Middle frontal gyrus (tissue), 1 donor: ENCODE measurements around the gene SRR.
A peak's percentile ranks its signal among the peaks of the same experiment; 100 is the strongest.

ENCODE experiments used
- DNase-seq: peaks from one replicate; pipeline ENCODE4 v3.0.0-alpha.2; 2015; ENCODE audit warnings: low spot score; ENCODE audit errors: extremely low spot score

The SRR gene

DNA sequence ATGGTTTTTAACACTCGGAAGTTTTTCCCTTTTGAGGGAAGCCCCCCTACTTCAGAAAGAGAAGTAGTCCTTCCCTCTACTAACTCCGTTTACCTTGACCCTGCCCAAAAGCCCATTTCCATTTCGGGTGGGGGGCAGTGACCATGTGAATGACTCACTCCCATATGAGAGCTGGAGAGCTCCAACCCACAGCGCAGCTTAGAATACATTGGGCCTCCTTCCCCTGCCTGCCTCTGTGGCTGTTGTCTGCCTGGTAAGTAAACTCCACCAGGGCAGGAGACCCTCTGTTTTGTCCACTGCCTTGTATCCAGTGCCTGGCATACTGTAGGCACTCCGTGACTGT, 34.5 kb downstream of the SRR start:
- no peak for DNase-seq

DNA sequence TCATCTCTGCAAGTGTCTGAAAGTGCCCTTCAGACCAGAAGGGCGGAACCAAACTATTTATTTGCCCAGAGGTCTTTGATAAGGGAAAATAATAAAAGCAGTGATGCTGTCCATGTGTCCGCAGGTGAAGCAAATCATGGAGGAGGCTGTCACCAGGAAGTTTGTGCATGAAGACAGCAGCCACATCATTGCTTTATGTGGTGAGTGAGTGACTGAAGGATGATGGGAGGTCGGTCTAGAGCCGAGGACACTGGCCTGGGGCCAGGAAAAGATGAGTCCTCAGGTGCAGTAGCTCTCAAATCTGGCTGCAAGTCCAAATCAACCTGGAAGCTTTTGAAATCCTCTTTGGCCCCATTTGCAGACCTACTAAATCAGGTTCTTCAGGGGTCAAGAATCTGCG, 39.7 kb downstream of the SRR start:
- DNase-seq, result no peak

DNA sequence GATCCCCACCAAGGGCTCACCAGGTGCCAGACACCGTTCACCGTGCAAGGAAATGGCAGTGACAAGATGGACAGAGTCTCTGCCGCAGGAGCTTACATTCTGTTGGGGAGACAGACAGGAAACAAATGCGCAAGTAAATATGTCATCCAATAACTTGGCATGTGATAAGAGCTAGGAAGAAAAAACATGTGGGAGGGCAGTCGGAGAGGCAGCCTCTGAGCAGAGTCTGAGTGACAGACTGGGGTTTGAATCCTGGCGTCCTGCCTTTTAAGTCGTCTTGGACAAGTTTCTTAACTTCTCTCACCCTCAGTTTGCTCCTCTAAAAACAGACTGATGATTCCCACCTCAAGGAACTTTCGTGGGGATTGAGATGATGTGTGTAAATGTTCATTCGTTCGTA, 40.8 kb downstream of the SRR start:
- DNase-seq, result no peak

DNA sequence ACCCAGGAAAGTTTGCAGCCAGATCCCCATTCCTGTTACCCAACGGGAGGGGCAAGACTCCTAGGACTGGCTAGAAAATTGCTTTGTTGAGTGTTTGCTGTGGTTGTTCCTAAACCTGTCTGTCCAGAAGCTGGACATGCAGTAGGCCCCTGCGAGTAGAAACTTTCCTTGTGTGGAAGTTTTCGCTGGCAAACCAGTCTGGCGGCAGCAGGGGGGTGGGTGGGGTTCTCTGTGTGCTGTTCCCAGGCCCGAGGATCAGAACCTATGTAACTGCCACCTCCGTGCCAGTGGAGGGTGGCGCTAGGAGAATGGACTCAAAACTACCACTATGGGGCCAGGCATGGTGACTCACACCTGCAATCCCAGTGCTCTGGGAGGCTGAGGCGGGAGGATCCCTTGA, 42.7 kb downstream of the SRR start:
- DNase-seq, result no peak

DNA sequence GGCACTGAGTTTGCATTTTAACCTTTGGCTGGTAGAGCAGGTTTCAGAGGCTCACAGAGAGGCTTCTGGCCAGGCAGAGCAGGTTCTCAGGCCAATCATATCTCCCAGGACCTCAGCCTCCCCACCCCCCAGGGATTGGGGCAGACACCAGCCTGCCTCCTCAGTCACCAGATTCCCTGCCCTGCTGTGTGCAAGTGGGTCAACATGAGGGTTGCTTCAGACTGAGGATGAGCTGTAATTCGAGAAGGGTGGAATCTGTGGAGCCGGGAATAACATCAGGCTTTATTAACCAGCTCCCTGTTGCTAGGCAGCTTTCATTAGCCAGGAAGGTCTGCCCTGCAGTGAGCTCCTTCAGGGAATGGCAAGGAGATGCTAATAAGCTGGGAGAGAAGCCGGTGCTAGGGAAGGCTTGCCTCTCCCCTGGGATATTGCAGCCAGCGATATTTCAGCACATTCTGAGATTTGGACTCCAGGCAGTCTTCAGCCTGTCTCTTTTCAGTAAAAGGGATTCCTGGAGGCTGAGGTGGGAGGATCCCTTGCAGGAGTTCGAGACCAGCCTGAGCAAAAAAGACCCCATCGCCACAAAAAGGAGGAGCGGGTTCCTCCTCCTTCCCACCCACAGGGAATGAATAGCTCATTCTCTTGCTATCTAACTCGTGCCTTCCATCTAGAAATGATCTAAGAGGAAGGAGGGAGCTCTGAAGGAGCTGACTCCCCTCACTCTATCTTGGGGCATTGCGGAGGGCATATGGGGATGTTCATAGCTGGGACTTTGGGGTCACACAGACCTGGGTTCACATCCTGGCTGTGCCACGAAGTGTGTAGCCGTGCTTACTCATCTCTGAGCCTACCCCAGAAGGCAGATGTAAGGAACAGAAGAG, 44.3 kb downstream of the SRR start:
- DNase-seq, result peak; percentile 10

DNA sequence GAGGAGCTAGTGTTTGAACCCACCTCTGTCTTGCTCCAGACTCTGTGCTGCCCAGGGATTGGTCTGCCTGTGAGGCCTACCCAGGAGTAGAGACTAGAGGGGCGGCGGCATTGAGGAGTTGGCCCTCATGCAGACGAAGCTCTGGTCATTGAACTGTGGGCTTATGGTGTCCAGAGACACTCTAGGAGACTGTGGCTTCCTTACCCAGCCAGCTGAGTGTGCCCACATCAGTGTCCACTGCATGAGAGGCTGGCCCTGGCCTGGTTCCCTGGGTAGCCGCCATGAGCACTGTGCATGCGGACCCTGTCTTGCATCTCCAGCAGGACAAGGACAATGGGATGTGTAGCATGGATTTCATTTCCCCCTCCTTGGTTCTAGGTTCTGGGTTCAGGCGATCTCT, 47.5 kb downstream of the SRR start:
- DNase-seq, result no peak

DNA sequence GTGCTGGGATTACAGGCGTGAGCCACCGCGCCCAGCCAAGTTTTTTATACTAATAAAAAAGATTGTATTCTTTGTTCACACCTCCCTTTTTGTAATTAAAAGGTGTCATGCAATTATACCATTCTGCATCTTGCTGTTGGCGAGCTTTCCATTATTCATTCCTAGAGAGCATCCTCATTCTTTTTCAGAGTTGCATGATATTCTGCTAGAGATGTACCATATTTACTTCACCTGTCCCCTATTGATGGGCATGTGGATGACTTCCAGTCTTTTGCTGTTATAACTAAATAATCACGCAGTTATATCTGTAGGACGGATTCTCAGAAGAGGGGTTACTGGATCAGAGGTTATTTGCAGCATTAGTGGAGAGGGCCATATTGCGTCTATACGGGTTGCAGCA, 50.6 kb downstream of the SRR start:
- DNase-seq, result no peak

DNA sequence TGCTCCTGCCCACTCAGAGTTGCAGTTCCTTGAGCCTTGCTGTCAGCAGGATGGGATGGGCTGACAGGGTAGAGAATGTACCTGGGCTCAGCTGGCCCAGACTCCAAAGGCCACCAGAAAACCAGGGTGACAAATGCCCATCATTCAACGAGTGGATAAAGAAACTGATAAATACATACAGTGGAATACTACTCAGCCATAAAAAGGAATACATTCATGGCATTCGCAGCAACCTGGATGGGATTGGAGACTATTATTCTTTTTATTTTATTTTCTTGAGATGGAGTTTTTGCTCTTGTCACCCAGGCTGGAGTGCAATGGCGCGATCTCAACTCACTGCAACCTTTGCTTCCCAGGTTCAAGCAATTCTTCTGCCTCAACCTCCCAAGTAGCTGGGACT, 53.5 kb downstream of the SRR start:
- no peak for DNase-seq

DNA sequence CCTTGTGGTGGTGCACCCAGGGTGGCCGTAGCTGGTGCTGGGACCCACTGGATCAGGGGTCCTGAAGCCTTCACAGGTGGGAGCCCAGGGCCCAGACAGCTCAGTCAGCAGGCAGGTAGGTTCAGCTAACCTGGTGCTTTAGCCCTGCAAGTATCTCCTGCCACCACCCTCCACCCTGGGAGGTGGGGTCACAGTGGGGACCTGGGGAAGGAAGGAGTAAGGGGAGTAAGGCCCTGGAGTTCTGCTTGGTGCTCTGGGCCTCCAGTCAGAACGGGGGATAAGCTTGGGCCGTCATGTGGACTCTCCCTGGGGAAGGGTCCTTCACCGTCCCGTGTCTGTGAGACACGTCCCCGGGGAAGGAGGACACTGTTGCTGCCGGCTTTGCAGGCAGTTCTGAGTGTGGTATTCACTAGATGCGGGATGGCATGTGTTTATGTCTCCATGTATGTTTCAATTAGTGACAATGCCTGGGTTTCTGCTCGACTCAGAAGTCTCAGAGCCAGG, 54.2 kb downstream of the SRR start:
- DNase-seq, result no peak

DNA sequence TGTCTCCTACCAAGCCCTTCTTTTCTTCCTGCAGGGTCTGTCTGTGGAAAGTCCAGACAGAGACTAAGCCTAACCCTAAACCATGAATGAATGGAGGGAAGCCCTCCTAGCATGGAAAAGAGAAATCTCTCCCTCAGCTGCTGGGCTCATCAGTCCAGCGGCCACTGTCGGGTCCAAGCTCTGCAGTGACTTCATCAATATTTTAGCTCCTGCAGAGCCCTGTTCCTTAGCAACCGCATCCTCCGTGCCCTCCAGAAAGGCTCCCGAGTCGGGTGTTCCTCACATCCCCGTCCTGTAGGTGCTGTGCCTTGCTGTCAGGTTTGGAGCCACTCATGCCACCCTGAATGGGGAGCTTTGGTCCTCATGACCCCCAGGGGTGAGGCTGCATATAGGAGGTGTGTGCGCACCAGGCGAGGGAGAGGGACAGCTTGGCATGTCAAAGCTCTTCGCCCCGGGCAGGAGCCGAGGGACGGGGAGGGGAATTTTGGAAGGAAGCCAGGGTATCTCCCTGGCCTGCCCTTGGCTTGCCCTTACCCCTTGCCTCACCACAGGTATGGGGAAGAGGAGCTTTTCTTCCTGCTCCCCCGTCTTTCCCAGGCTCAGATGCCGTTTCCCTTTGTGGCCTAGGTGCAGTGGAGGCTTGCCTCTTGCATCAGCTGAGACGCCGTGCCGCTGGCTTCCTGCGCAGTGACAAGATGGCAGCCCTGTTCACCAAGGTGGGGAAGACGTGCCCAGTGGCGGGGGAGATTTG, 57.4 kb downstream of the SRR start:
- no peak for DNase-seq

DNA sequence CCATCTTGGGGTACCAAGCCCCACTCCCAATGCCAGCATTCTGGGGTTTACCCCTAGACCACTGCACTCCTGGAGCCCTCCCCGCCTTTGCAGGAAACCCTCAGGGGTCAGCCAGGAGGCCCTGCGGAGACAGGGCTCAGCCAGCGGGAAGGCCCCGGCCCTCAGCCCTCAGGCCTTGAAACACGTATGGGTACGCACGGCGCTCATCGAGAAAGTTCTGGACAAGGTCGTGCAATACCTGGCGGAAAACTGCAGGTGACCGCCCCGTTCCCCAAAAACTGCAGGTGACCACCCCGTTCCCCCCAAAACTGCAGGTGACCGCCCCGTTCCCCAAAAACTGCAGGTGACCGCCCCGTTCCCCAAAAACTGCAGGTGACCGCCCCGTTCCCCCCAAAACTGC, 58.3 kb downstream of the SRR start:
- no peak for DNase-seq

DNA sequence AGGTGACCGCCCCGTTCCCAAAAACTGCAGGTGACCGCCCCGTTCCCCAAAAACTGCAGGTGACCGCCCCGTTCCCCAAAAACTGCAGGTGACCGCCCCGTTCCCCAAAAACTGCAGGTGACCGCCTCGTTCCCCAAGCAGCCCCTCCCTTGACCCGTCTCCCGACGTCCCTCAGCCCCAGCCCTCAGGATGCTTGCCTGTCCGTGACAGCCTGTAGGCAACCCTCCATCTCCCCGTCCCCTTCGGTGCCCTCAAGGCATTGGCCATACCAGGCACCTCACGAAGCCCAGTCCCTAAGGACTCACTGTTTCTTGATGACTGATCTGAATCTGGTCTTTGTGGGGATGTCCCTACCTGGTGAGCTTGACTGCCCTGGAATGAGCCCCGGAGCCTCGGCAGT, 58.7 kb downstream of the SRR start:
- DNase-seq, result no peak

DNA sequence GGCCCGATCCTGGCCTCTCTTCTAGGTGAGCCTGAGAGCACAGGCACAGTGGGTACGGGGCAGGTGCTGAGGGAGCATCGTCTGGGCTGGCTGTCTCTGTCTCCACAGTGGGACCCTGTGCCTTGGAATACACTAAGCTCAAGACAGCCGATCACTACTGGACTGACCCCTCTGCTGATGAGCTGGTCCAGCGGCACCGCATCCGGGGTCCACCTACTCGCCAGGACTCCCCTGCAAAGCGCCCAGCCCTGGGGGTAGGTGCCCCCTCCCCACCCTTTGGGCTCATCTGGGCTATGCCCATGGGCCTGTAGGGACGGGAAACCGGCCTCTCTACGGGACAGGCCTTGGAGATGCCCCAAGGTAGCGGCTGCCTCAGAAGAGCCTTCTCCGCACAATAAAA, 59.1 kb downstream of the SRR start:
- DNase-seq, result no peak

DNA sequence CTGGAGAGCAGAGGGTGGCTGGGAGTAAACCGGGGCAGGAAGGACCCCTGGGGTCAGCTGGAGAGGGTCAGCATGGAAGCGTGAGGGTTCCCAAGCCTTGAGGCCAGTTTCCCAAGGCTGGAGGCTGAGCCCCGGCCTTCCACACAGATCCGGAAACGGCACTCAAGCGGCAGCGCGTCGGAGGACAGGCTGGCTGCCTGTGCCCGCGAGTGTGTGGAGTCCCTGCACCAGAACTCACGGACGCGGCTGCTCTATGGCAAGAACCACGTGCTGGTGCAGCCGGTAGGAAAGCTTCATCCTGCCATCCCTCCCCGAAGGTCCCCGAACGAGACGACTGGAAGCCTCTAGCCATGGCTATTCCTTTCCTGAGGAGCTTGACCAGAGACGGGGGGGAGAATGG, 59.6 kb downstream of the SRR start:
- no peak for DNase-seq

DNA sequence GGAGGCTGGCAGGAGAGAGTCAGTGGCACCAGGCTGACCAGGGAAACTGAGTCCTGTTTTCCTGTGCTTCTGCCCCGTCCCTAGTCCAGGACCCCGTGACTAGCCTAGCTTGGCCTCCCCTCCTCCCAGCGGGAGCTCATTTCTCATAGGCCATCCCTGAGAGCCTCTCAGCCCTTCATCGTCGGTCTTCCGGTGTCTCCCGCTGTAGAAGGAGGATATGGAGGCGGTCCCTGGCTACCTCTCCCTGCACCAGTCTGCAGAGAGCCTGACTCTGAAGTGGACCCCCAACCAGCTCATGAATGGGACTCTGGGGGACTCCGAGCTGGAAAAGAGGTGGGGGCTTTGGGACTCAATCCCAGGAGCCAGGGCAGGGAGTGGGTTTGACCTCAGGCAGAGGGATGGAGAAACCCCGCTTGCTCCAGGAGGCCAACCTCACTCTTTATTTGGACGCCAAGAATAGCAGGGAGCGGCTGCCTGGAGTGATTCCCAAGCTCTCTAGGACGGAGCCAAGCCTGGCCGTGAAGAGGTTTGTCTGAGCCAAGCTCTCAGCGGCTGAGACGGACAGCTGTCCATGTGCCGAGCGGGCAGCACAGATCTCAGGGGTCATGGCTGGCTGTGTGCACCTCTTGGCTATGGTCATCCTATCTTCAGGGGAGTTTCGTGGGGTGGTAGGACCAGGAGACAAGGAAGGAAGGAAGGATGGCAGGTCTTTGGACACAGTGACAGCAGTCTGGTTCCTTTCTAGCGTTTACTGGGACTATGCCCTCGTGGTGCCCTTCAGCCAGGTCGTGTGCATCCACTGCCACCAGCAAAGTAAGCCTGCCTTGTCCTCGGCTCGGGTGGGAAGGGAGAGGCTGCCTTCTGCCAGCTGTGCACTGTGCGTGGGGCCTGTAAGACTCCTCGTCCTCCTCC, 60.4 kb downstream of the SRR start:
- DNase-seq, result no peak

DNA sequence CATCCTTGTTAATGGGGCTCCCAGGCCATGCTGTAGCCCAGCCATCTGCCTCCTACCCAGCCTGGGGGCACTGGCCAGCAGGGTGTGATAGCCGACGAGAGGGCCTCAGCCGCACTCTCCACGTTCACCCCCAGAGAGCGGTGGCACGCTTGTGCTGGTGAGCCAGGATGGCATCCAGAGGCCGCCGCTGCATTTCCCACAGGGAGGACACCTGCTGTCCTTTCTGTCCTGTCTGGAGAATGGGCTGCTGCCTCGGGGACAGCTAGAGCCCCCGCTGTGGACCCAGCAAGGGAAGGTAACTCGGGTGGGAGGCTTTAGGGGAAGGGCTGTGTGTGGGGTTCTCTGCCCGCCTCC, 61.0 kb downstream of the SRR start:
- DNase-seq, result no peak

DNA sequence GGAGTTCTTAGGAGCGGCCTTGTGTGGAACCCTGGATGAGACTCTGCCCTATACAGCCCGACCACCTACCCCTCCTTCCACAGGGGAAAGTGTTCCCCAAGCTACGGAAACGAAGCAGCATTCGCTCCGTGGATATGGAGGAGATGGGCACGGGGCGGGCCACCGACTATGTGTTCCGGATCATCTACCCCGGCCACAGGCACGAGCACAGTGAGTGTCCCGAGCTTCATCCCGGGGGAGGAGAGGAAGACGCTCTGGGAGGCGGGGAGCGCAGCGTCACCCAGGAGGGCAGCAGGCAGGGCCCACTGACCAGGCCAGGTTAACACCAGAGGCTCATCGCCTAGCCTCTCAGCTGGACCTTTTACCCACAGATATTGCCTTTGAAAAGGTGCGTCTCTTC, 61.4 kb downstream of the SRR start:
- DNase-seq, result no peak

DNA sequence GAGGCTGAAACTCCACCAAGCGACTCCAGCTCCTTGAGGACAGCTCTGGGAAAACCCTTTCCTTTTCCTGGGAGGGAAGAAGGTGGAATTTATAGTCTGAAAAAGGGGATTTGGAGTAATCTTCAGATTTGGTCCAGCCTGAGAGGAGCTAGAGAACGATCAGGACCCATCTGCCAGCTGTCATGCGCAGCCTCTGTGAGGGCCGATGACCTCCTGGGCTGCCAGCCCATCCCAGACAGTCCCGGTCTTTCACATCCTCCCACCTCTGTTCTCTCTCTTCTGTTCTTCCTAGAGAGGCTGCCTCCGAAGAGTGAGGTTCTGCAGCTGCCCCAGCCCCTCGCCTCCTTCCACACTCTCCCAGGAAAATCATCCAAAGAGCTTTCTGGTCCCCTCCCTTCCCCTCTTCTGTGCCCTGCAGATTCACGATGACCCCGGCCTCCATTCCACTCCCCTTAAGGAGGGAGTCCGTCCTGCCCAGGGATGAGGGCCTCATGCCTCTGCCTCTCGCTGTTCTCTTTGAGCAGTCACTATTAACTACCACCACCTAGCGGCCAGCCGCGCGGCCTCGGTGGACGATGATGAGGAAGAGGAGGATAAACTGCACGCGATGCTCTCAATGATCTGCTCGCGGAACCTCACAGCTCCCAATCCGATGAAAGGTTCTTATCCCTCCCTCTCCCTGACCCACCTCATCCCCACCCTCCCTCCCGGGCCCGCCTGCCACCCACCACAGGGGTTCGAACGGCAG, 63.2 kb downstream of the SRR start:
- no peak for DNase-seq

DNA sequence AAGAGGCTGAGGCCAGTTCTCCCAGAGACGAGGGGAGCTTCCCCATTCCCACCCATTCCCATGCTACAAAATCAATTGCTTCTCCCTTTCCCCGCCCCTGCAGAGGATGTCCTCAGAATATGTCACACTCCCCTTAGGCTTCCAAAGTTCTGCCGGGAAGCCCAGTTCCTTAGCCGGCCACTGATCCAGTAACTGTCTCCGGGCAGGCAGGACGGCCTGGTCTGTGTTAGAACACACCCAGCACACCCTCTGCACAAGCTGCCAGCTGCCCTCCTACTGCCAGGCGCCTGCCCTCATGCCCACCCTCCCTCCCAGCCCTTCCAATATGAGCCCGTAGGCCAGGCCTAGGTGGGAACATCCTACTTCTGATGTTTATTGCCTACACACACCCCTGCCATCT, 64.6 kb downstream of the SRR start:
- no peak for DNase-seq

DNA sequence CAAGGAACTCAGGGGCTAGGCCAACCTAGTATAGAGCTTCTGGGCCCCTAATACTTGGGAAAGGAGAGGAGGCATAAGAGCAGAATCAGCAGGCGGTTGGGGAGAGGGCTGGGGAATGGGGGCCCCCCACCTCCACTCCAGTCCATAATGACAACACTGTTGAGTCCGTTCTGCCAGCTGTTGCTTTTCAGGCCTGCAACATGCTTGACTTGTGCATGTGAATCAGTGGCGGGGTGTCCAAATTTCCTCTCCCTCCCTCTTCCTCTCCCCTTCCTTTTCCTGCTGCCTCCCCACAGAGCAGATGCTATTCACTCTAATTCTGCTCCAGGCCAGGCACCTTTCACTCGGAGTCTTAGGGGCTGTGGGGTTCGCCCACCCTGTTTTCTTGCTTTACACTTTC, 65.3 kb downstream of the SRR start:
- no peak for DNase-seq

DNA sequence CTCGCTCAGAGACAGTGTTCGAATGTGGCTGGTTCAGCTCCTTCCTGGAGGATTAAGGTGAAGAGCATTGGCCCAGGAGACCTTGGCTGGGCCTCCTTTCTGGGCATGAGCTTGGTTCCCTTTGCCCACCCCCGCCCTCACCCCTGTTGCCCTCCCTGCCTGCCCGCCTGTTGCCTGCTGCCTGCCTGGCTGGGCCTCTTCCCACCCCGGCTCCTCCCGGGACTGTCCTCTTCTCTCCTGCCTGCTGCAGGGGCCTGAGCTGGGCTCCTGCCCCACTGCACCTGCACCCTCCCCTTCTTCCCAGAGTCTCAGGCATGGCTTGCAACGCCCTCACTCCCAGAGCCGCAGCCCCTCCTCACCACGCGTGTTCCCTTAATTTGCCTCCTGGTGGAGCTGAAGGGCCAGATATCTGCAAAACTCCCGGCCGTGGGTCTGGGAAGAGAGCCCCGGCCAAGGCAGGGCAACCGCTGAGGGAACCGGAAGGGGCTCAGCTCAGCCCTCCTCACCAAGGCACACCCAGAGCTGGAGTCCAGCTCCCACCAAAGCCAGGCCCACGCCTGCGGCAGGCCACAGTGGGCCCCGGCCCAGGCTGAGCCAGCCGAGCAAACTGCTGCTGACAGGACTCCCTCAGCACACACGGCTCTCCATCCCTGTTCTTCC, 65.9 kb downstream of the SRR start:
- DNase-seq, result no peak
